Stimulated activated CD8-positive, alpha-beta memory T cell treated with anti-CD3 and anti-CD28 coated beads, Interleukin-2, amount 100 ng/mL, for 48 hours (primary cell): ENCODE measurements around the gene TMEM134.

ENCODE experiments used
- DNase-seq, 2 donors: peaks; one replicate each; pipeline ENCODE4 v3.0.0-alpha.2; 2020; ENCODE audit warnings: low read depth in 2 of 2

Gene TMEM134

DNA sequence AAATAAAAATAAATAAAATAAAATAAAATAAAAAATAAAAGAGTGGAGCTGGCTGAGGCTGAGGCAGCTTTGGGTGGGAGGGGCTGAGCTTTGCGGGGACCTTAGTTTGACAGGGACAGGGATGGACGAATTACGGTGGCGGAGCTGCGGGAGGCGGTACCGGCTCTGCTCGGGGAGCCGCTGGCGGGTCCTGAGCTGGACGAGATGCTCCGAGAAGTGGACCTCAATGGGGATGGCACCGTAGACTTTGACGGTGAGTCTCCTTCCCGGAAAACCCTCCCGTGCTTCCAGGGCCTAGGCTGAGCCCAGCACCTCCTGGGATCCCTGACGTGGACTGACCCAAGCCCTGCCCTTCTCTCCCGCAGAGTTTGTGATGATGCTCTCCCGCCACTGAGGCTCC is 10.8 kb downstream of the TMEM134 start:
- DNase-seq, result no peak

- DNase-seq, result no peak
Observed at GRCh38 chr11:67457453-67457852, 11.6 kb downstream of the TMEM134 start.

DNA sequence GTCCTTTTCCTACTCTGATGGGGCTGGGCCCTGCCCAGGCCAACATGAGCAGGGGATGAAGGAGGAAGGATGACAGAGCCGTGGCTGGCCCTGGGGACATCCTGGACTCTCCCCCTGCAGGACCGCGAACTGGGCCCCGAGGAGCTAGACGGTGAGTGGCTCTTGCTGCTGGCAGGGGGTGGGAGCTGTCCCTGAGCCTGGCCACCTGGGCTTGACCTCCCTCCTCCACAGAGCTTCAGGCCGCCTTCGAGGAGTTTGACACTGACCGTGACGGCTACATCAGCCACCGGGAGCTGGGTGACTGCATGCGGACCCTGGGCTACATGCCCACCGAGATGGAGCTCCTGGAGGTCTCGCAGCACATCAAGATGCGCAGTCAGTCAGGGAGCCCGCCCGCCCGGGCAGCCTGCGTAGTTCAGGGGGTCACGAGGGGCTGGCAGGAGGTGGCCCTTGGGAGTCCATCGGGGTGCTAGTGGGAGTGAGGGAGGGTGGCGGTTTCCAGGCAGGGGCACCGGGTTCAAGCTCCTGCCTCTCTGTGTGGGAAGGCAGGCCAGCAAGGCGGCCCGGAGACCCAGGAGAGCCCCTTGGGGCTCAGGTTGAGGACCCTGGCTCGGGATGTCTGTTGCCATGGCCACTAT is 12.9 kb downstream of the TMEM134 start:
- DNase-seq, result no peak

GRCh38 chr11:67455054-67455453 is 14.0 kb downstream of the TMEM134 start, which contains the start of gene CABP4:
TSS of gene CABP4 (plus strand) at chr11:67455354. CDS start at chr11:67455424, 70 bp downstream.
- no peak for DNase-seq

DNA sequence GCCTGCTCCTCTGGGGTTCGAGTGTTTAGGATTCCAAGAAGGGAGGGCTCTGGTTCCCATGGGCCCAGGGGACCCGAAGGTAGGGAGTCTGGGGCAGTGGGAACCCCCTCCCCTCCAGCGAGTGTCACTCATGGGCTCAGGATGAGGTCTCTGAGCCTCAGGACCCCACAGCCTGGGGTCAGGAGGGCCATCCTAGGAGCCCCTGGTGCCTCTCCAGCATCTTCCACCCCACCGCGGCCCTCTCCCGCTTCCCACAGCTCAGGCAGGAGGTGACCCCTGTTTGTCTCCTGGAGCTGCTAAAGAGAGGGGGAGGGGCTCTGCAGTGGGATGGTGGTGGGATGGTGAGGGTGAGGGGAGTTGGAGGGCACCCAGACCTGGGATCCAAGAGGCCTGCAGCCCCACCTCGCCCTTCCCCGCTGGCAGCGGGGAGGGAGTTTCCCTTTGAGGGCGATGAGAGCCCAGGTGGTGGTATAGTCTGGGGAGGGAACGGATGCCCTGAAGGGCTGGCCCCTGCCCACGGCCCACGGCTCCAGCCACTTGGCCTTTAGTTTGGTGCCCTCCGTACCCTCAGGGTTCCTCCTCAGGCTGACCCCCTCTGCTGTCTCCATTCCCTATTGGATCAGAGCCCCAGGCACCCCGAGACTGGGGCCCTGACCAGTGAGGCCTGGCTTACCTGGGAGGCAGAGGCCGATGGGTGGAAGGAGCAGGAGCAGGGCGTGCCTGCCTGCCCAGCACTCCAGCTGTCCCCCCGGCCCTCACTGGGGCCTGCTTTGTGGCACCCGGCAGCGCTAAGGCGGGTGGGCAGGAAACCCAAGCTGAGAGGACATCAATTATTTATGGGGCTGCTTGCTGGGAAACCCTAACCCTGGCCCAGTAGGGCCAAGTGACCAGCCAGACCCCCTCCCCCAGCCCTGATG is 15.0 kb downstream of the TMEM134 start:
- DNase-seq, result no peak

DNA sequence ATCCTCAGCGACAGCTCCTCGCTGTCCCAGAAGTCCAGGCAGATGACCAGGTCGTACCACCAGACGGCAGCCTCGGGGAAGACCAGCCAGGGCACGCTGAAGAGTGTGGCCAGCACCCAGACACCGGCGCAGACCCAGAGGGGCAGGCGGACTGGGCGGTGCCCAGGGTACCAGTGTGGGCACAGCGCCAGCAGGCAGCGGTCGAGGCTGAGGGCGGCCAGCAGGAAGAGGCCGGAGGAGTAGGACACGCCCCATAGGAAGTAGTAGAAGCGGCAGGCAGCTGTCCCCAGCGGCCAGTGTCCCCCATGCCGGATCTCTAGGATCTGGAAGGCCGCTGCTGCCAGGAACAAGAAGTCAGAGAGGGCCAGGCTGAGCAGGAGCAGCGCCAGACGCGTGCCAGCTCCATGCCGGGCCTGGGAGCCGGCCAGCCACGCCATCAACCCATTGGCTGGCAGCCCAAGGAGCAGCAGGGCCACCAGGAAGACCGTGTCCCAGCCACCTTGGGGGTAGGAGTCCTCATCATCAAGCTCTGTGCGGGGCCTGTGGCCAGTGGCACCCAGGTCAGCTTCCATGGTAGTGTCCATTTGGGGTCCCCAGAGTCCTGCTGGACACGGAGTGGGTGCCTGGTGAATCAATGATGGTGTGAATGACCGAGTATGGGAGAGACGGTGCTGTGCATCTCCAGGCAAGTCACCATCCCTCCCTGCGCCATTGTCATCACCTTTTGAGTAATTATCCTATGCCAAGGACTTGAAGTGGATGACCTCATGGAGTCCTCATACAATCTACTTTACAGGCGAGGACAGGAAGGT is 16.7 kb downstream of the TMEM134 start, which contains the start of gene GPR152:
Gene GPR152 (minus strand): TSS at position 589 of the 812 bp plus-strand sequence. CDS start 5 bp downstream, at position 584.
- no peak for DNase-seq

GRCh38 chr11:67451658-67451976 is 17.4 kb downstream of the TMEM134 start:
- DNase-seq, result no peak

- DNase-seq, result no peak
Observed at GRCh38 chr11:67450796-67451657, 18.0 kb downstream of the TMEM134 start.

GRCh38 chr11:67449116-67449844 is 19.8 kb downstream of the TMEM134 start:
- DNase-seq, result no peak

DNA sequence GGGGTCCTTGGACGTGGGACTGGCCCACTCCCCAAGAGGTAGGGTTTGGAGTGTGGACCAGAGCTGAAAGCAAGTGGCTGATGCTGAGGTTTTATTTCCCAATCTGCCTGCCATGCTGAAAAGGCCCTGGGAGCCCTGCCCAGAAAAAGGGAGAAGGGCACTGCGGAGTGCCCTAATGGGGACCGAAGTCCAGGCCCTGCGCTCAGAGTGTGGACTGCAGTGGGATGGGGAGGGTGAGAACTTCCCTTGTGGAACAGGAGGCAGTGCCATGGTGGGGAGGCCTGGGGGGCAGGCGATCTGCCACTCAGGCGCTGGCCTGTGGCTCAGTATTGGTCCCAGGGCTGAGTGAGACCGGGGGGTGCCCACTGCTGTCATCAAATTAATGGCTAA is 20.8 kb downstream of the TMEM134 start:
- no peak for DNase-seq

DNA sequence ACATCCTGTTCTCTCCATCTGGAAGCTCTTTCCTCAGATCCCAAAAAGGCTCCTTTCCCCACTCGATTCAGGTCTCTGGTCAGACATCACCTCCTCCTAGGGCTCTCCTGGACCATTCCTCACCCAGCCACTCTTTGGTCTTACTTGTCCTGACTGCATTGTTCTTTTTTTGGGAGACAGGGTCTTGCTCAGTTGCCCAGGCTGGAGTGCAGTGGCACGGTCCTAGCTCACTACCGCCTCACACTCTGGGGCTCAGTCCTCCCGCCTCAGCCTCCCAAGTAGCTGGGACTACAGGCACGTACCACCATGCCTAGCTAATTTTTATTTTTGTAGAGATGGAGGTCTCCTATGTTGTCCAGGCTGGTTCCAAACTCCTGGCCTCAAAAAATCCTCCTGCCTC is 23.5 kb downstream of the TMEM134 start:
- DNase-seq, result no peak

GRCh38 chr11:67442504-67443404 is 26.3 kb downstream of the TMEM134 start:
- no peak for DNase-seq

DNA sequence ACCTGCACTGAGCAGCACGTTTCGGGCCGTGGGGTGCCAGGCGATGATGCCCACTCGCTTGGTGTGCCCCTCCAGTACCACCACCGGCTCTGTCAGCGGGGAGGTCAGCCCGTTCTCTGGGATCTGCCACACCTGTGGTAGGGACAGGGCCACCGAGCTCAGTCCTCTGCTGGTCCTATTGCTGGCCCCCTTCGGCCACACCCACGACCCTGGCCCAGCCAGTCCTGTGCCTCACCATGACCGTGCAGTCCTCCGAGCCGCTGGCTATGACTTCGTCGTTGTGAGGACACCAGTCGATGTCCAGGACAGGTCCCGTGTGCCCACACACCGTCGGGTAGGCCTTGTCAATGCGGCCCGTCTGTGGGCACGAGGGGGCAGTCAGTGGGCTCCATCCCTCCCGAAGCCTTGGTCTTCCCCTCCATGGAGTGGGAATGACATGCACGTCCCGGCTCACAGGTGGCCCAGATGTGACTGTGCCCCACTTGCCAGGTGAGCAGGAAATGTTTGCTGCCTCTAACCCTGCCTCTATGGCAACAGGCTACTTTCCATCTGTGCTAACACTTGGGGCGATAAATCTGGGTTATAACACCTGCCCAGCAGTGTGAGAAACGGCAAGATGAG is 27.2 kb downstream of the TMEM134 start:
- no peak for DNase-seq

- no peak for DNase-seq
Observed at GRCh38 chr11:67441098-67441563, 27.9 kb downstream of the TMEM134 start.

- DNase-seq, result no peak
Observed at GRCh38 chr11:67440229-67441097, 28.6 kb downstream of the TMEM134 start.

GRCh38 chr11:67439321-67440228 is 29.5 kb downstream of the TMEM134 start:
- DNase-seq, result no peak
